HFF-Myc (cell line): ENCODE data around the gene SRXN1.

Experiments used
- DNase-seq: peaks from one replicate; pipeline ENCODE4 v3.0.0-alpha.2; 2011; ENCODE audit warnings: low read depth; ENCODE audit errors: extremely low read depth
- H3K4me3 ChIP-seq: replicated peaks from 2 replicates; pipeline ENCODE4 v1.5.1; 2011; ENCODE audit warnings: low read depth, mild to moderate bottlenecking, control low read depth, low read length
- CTCF ChIP-seq: IDR thresholded peaks from 2 replicates; pipeline ENCODE4 v1.5.1; 2012; ENCODE audit warnings: mild to moderate bottlenecking, low read depth, low read length, control low read depth; ENCODE audit errors: missing control alignments

The SRXN1 gene

GRCh38 chr20:655726-656624 lies 3.0 kb upstream of the SRXN1 start:
- TF ChIP-seq CTCF, result no peak
- DNase-seq, result no peak
- no peak overlapping the region for H3K4me3 ChIP-seq

- DNase-seq, result no peak
- TF ChIP-seq CTCF, result no peak
These were observed 1.4 kb upstream of the SRXN1 start for GRCh38 chr20:654417-654750.

GRCh38 chr20:653590-654416 lies 803 bp upstream of the SRXN1 start:
- no peak for DNase-seq
- TF ChIP-seq CTCF, result no peak
- H3K4me3 ChIP-seq, result peak overlapping the region; percentile 94

More at GRCh38 chr20:654417-654750, 1.4 kb upstream of the SRXN1 start:
- no peak overlapping the region for H3K4me3 ChIP-seq

GRCh38 chr20:652615-653109 lies 338 bp downstream of the SRXN1 start:
- H3K4me3 ChIP-seq, result peak overlapping the region; percentile 94
- no peak for TF ChIP-seq CTCF
- DNase-seq, result no peak

GRCh38 chr20:651713-652614 lies 1.0 kb downstream of the SRXN1 start:
- TF ChIP-seq CTCF, result no peak
- H3K4me3 ChIP-seq, result peak overlapping the region; percentile 94
- no peak for DNase-seq

- no peak for DNase-seq
- H3K4me3 ChIP-seq, result peak overlapping the region; percentile 94; the same call in 1 of the 2 replicates
- no peak for TF ChIP-seq CTCF
These were observed 2.0 kb downstream of the SRXN1 start for GRCh38 chr20:650954-651353.
